Heart right ventricle (tissue), 16 donors: ENCODE results near the gene GNPTAB. TPM values are rescaled to one million over a fixed set of nuclear protein-coding genes. Genes with fewer than 3 reads are reported as not detected.
A peak's percentile ranks its signal among the peaks of the same experiment; 100 is the strongest.

Experiments used
- ATAC-seq, 8 donors: fragments of 200-7000 bp; cut with Tn5 transposase; one replicate each; pipeline ENCODE4 v1.9.1; 2020; ENCODE audit warnings: mild to moderate bottlenecking in 8 of 8, moderate library complexity in 8 of 8, moderate number of reproducible peaks in 1 of 8
- DNase-seq, 2 donors: peaks; one replicate each; pipeline ENCODE4 v3.0.0-alpha.2; 2020
- H3K27ac ChIP-seq, 10 donors: fragments of 200-600 bp; sonication (generic) in 2 of 10; one replicate each; pipeline versions ENCODE4 v1.5.0 to v1.8.0; 2020 to 2022; ENCODE audit warnings: mild to moderate bottlenecking in 3 of 10
- H3K27me3 ChIP-seq, 7 donors: fragments of 200-600 bp; one replicate each; pipeline ENCODE4 v1.8.0; 2021 to 2022; ENCODE audit warnings: mild to moderate bottlenecking in 2 of 7
- H3K36me3 ChIP-seq, 9 donors: fragments of 200-600 bp; sonication (generic) in 1 of 9; one replicate each; pipeline versions ENCODE4 v1.5.0 to v1.8.0; 2020 to 2022; ENCODE audit warnings: mild to moderate bottlenecking in 2 of 9
- H3K4me1 ChIP-seq, 9 donors: fragments of 200-600 bp; sonication (generic) in 1 of 9; one replicate each; pipeline versions ENCODE4 v1.5.0 to v1.8.0; 2020 to 2022; ENCODE audit warnings: mild to moderate bottlenecking in 4 of 9
- H3K4me3 ChIP-seq, 10 donors: fragments of 200-600 bp; sonication (generic) in 2 of 10; one replicate each; pipeline versions ENCODE4 v1.5.0 to v1.8.0; 2020 to 2022; ENCODE audit warnings: mild to moderate bottlenecking in 7 of 10, moderate library complexity in 2 of 10
- H3K9me3 ChIP-seq, 11 donors: fragments of 200-600 bp in 10 of 11; sonication (generic) in 2 of 11; one replicate each; pipeline versions ENCODE4 v1.5.0 to v1.8.0; 2013 to 2022; ENCODE audit warnings: mild to moderate bottlenecking in 2 of 11, control low read depth in 1 of 11, moderate library complexity in 1 of 11
- CTCF ChIP-seq, 9 donors: fragments of 200-600 bp; sonication (generic) in 2 of 9; IDR thresholded peaks; one replicate each; pipeline versions ENCODE4 v1.5.0 to v1.8.0; 2021 to 2022; ENCODE audit warnings: antibody characterized with exemption in 9 of 9, mild to moderate bottlenecking in 5 of 9, moderate library complexity in 1 of 9
- WGBS, 2 donors: extraction: QIAGEN DNeasy Blood & Tissue Kit; methylation state at CpG; one replicate each; pipeline ENCODE4 v1.1.7; 2013; ENCODE audit warnings: inconsistent platforms in 1 of 2; 5-methylcytosine and 5-hydroxymethylcytosine counted together
- intact Hi-C, 10 donors: fragments of 100-400 bp; cut with DNase I; formaldehyde crosslinking; loops; one replicate each; pipeline versions ENCODE4 v1.11.1 to v1.14.2; 2022
- polyA plus RNA-seq, 2 donors: library from polyadenylated mRNA; stranded (reverse); fragments of 200-250 nt; gene quantifications; one replicate each; pipeline ENCODE4 v1.2.3, GENCODE V29; 2013
- total RNA-seq, 10 donors: library from RNA; stranded (reverse); fragmentation: NEBNext Ultra II Directional in 3 of 10; extraction: Animal tissue kit (Norgen Biotek cat#: 25700) in 3 of 10; gene quantifications; one replicate each; pipeline versions ENCODE4 v1.2.1 to v1.2.4, GENCODE V29; 2021 to 2023
- donor health status: Arrhythmogenic right ventricular cardiomyopathy.
- donor health status: ischemic (EF 13 %, LVEDD 7.1; RV severe dilation, severe dysfunction).
- donor health status: healthy with polysubstance abuse.
- donor health status: DM: no; HTN: yes; CAD: no.
- donor health status: DM: no; HTN: no; CAD: no.
- donor health status: ischemic (EF 25% LVEDD 6.9; RV normal size, moderate dysfunction).
- donor health status: ischemic (EF 25% LVEDD 5.7; RV mildly dilated, moderate dysfunction).
- donor health status: healthy.
- donor health status: DM: yes; HTN: yes; CAD: no.
- donor health status: Ischemic cardiomyopathy.
- donor health status: ischemic (EF 35%, LVEDD 5.7; RV mildly dilated, moderate dysfunction).
- donor health status: nonischemic (EF 11% LVEDD 7.7; RV severe dilation, severe dysfunction).
- donor health status: DM: yes; HTN: yes; CAD: no.
- donor health status: PGD.
- donor health status: ischemic (EF 29% LVEDD 5.4; RV normal size, mild dysfunction).
- donor health status: nonischemic (EF 23%, LVEDD 6.1; RV moderate dilation, normal function).

GNPTAB gene
- total and polyA plus RNA-seq, 12 donors = 10.5 to 60.6 (median 47.6) TPM

GRCh38 chr12:101745481-101745880 lies 85.3 kb downstream of the GNPTAB start:
- H3K36me3 ChIP-seq = peaks cover 0 to 99% (median 34%) of the 10 kb centered on the region in 9 donors
- WGBS, 2 donors = 86 to 87% methylated on average over 3 of the region's 3 CpGs
- ATAC-seq = no peak

DNA sequence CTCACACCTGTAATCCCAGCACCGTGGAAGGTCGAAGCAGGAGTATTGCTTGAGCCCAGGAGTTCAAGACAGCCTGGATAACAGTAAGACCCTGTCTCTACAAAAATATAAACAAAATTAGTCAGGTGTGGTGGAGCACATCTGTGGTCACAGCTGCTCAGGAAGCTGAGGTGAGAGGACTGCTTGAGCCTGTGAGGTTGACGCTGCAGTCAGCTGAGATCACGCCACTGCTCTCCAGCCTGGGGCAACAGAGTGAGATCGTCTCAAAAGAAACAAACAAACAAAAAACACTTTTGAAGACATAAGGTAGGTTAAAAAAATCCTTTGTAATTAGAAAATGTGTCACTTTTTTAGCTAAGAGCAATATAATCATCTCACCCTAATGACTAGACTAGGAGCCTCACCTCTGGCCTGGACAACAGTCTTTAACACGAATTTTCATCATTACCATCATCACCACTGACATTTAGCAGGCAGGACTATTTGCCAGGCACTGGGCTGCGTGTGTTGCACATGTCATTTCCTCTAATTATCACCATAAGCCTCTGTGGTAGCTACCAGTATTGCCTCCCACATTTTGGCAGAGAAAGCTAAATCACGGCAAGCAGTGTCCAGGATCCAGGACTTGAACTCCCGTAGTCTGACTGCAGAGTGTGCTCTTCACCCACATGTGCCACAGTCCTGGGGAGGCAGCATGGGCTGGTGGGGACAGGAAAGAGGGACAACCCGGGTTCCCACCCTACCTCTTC lies 86.9 kb downstream of the GNPTAB start:
- WGBS, 2 donors = 74 to 80% methylated on average over 10 of the region's 10 CpGs
- Histone ChIP-seq H3K36me3 (peaks cover 0 to 98% (median 33%) of the 10 kb centered on the region in 9 donors), H3K27me3 (no peaks in the 10 kb centered on the region), H3K27ac (peak overlapping the region in 2 of 10 donors; percentile 3 to 24), H3K4me1 (peaks cover 0 to 2% (median 0%) of the 10 kb centered on the region in 9 donors), H3K4me3 (no peak overlapping the region), H3K9me3 (no peaks in the 10 kb centered on the region)
- ATAC-seq (peak in 3 of 8 donors; percentile 20 to 37 (median 24)), DNase-seq (no peak)
- intact Hi-C loops = loop anchor here in 1 of 10 donors (10.0 kb wide), 1 partner anchor 329 kb away; no protein-coding TSS in a partner anchor
- TF ChIP-seq CTCF (IDR thresholded peaks at IDR 0.05) = no peak

More at GRCh38 chr12:101745481-101745880, 85.3 kb downstream of the GNPTAB start:
- intact Hi-C loops = loop anchor here in 1 of 10 donors (10.0 kb wide), 1 partner anchor 331 kb away; no protein-coding TSS in a partner anchor
- DNase-seq = no peak
- TF ChIP-seq CTCF (IDR thresholded peaks at IDR 0.05) = no peak
- no peak overlapping the region for H3K4me3 ChIP-seq
- H3K27me3 ChIP-seq = no peaks in the 10 kb centered on the region
- H3K27ac ChIP-seq = no peak overlapping the region
- H3K4me1 ChIP-seq = peaks cover 0 to 2% (median 0%) of the 10 kb centered on the region in 9 donors
- no peaks in the 10 kb centered on the region for H3K9me3 ChIP-seq

DNA sequence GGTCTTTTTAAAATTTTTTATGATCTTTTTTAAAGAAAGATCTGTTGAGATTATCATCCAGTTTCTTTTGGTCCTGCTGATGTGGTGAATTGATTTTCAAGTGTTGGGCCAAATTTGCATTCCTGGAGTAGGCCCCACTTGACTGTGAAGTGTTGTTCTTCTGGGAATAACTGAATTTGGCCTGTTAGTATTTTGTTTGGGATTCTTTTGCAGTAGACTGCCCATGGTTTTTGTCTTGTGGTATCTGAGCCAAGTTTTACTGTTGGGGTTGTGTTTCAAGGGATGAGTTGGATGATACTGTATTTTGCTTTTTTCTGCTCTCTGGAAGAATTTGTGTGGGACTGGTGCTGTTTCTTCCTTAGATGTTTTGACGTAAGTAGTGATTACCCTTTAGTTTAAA lies 87.5 kb downstream of the GNPTAB start:
- WGBS, 2 donors = 76 to 88% methylated on average over 1 of the region's 1 CpG
- intact Hi-C loops = loop anchor here in 1 of 10 donors (10.0 kb wide), 1 partner anchor 328 kb away; no protein-coding TSS in a partner anchor
- no peaks in the 10 kb centered on the region for H3K27me3 ChIP-seq
- no peaks in the 10 kb centered on the region for H3K9me3 ChIP-seq
- DNase-seq (no peak), ATAC-seq (no peak)
- H3K4me1 ChIP-seq = peaks cover 0 to 2% (median 0%) of the 10 kb centered on the region in 9 donors
- H3K4me3 ChIP-seq = no peak overlapping the region
- TF ChIP-seq CTCF (IDR thresholded peaks at IDR 0.05) = no peak
- H3K27ac ChIP-seq = peak overlapping the region in 1 of 10 donors; percentile 24
- H3K36me3 ChIP-seq = peaks cover 0 to 98% (median 31%) of the 10 kb centered on the region in 9 donors

DNA sequence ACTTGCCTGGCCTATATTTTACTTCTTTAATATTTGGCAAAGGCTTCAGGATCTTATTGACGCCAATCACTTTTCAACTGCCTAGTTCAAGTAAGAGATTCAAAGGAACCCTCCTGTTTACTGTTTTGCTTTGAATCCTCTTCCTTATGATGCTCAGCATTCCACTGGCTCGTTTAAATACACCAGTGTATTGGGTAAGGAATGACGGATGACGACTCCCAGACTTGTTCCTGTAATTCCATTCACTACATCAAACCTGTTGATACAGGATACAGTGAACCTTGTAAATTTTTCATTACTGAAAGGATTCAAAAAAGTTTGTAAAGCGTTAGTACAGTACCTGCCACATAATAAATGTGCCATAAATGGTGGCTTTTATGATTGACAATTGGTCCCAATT lies 89.8 kb downstream of the GNPTAB start:
- TF ChIP-seq CTCF (IDR thresholded peaks at IDR 0.05) = no peak
- peaks cover 0 to 98% (median 20%) of the 10 kb centered on the region in 9 donors for H3K36me3 ChIP-seq
- ATAC-seq (no peak), DNase-seq (no peak)
- WGBS, 2 donors = 81 to 83% methylated on average over 5 of the region's 5 CpGs
- no peak overlapping the region for H3K27ac ChIP-seq
- intact Hi-C loops = loop anchor here in 1 of 10 donors (10.0 kb wide), 1 partner anchor 326 kb away; no protein-coding TSS in a partner anchor
- no peaks in the 10 kb centered on the region for H3K9me3 ChIP-seq
- no peaks in the 10 kb centered on the region for H3K27me3 ChIP-seq
- H3K4me3 ChIP-seq = no peak overlapping the region
- H3K4me1 ChIP-seq = peaks cover 0 to 2% (median 0%) of the 10 kb centered on the region in 9 donors
